ENCODE results near the gene ANXA7. TPM values are rescaled to one million over a fixed set of nuclear protein-coding genes. Genes with fewer than 3 reads are reported as not detected.

The ANXA7 gene
- total RNA-seq, 1 donor, result 158 TPM

- H3K4me3 ChIP-seq (ENCODE audit: low read depth, low read length), result no peak overlapping the region
- DNase-seq (ENCODE audit: low read depth), result no peak
- no peak for TF ChIP-seq CTCF (IDR thresholded peaks at IDR 0.05; ENCODE audit: insufficient read depth, low read length)
Observed at GRCh38 chr10:73408978-73409521, 4.8 kb downstream of the ANXA7 start.

- DNase-seq (ENCODE audit: low read depth), result no peak
- TF ChIP-seq CTCF (IDR thresholded peaks at IDR 0.05; ENCODE audit: insufficient read depth, low read length), result no peak
- H3K4me3 ChIP-seq (ENCODE audit: low read depth, low read length), result no peak overlapping the region
Observed at GRCh38 chr10:73408061-73408460, 5.8 kb downstream of the ANXA7 start.

GRCh38 chr10:73407495-73407894 is 6.4 kb downstream of the ANXA7 start:
- no peak overlapping the region for H3K4me3 ChIP-seq (ENCODE audit: low read depth, low read length)
- no peak for TF ChIP-seq CTCF (IDR thresholded peaks at IDR 0.05; ENCODE audit: insufficient read depth, low read length)
- DNase-seq (ENCODE audit: low read depth), result peak; percentile 10

GRCh38 chr10:73406846-73407245 is 7.0 kb downstream of the ANXA7 start:
- TF ChIP-seq CTCF (IDR thresholded peaks at IDR 0.05; ENCODE audit: insufficient read depth, low read length), result no peak
- peak; percentile 34 for DNase-seq (ENCODE audit: low read depth)
- H3K4me3 ChIP-seq (ENCODE audit: low read depth, low read length), result no peak overlapping the region

GRCh38 chr10:73405556-73405955 is 8.3 kb downstream of the ANXA7 start:
- TF ChIP-seq CTCF (IDR thresholded peaks at IDR 0.05; ENCODE audit: insufficient read depth, low read length), result no peak
- no peak for DNase-seq (ENCODE audit: low read depth)
- H3K4me3 ChIP-seq (ENCODE audit: low read depth, low read length), result no peak overlapping the region

- no peak for DNase-seq (ENCODE audit: low read depth)
- TF ChIP-seq CTCF (IDR thresholded peaks at IDR 0.05; ENCODE audit: insufficient read depth, low read length), result no peak
- no peak overlapping the region for H3K4me3 ChIP-seq (ENCODE audit: low read depth, low read length)
Observed at GRCh38 chr10:73404690-73405089, 9.2 kb downstream of the ANXA7 start.

GRCh38 chr10:73401636-73402035 is 12.2 kb downstream of the ANXA7 start:
- DNase-seq (ENCODE audit: low read depth), result no peak

More at GRCh38 chr10:73401636-73402035, 12.2 kb downstream of the ANXA7 start:
- TF ChIP-seq CTCF (IDR thresholded peaks at IDR 0.05; ENCODE audit: insufficient read depth, low read length), result no peak
- H3K4me3 ChIP-seq (ENCODE audit: low read depth, low read length), result no peak overlapping the region
